ENCODE results near the gene PTGR3. TPM values are rescaled to one million over a fixed set of nuclear protein-coding genes. Genes with fewer than 3 reads are reported as not detected.

Gene PTGR3
- total RNA-seq, 2 experiments from 2014 or later: 14.1 to 14.3 TPM

DNA sequence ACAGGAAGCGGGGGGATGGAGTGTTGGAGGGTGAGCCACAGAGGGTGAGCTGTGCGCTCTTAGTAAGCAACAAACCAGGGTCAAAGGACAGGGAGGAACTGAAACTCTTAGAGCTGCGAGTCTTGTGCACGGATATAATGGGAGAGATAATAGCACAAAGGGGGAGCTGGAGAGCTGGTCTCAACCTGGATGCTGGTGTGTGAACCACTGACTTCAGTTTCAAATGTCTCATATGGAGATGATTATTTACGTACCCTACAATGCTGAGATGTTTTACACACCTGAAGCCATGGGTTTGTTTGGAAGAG is 35.9 kb downstream of the PTGR3 start:
- H3K4me1 Mint-ChIP-seq (ENCODE audit: low read depth): peaks cover 5% of the 10 kb centered on the region
- Histone ChIP-seq H3K36me3 (ENCODE audit: insufficient read depth, low read length) (no peaks in the 10 kb centered on the region), H3K27ac (ENCODE audit: low read depth in 1 of 2, low read length in 2 of 2) (no peak overlapping the region), H3K9me3 (ENCODE audit: control insufficient read depth in 1 of 2, insufficient read depth in 1 of 2, low read length in 2 of 2) (no peaks in the 10 kb centered on the region), H3K4me1 (ENCODE audit: insufficient read depth, low read length) (no peaks in the 10 kb centered on the region), H3K4me3 (ENCODE audit: low read length) (no peak overlapping the region), H3K27me3 (ENCODE audit: control insufficient read depth in 1 of 2, insufficient read depth in 2 of 2, low read length in 2 of 2) (no peaks in the 10 kb centered on the region)
- intact Hi-C loops (cut with DNase I, micrococcal nuclease): loop anchor here in 1 of 2 experiments (5.0 kb wide), 1 partner anchor 194 kb away; no protein-coding TSS in a partner anchor
- peak in 3 of 14 experiments; percentile 11 to 49 (median 44) for DNase-seq
- H3K27me3 Mint-ChIP-seq: no peaks in the 10 kb centered on the region
- ChIA-PET CTCF (interaction anchor here (1.1 kb wide), 1 partner anchor 12 kb away, joined by 3 read pairs; no protein-coding TSS in a partner anchor), POLR2A (no interaction called here)
- ATAC-seq (ENCODE audit: poor library complexity): no peak
- TF ChIP-seq, protein P1, sequence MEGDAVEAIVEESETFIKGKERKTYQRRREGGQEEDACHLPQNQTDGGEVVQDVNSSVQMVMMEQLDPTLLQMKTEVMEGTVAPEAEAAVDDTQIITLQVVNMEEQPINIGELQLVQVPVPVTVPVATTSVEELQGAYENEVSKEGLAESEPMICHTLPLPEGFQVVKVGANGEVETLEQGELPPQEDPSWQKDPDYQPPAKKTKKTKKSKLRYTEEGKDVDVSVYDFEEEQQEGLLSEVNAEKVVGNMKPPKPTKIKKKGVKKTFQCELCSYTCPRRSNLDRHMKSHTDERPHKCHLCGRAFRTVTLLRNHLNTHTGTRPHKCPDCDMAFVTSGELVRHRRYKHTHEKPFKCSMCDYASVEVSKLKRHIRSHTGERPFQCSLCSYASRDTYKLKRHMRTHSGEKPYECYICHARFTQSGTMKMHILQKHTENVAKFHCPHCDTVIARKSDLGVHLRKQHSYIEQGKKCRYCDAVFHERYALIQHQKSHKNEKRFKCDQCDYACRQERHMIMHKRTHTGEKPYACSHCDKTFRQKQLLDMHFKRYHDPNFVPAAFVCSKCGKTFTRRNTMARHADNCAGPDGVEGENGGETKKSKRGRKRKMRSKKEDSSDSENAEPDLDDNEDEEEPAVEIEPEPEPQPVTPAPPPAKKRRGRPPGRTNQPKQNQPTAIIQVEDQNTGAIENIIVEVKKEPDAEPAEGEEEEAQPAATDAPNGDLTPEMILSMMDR (IDR thresholded peaks at IDR 0.05): no peak
- no peaks in the 10 kb centered on the region for H3K9me3 Mint-ChIP-seq
- H3K36me3 Mint-ChIP-seq (ENCODE audit: low read depth): no peaks in the 10 kb centered on the region
- H3K4me3 Mint-ChIP-seq: no peak overlapping the region
- no peak overlapping the region for H3K27ac Mint-ChIP-seq

DNA sequence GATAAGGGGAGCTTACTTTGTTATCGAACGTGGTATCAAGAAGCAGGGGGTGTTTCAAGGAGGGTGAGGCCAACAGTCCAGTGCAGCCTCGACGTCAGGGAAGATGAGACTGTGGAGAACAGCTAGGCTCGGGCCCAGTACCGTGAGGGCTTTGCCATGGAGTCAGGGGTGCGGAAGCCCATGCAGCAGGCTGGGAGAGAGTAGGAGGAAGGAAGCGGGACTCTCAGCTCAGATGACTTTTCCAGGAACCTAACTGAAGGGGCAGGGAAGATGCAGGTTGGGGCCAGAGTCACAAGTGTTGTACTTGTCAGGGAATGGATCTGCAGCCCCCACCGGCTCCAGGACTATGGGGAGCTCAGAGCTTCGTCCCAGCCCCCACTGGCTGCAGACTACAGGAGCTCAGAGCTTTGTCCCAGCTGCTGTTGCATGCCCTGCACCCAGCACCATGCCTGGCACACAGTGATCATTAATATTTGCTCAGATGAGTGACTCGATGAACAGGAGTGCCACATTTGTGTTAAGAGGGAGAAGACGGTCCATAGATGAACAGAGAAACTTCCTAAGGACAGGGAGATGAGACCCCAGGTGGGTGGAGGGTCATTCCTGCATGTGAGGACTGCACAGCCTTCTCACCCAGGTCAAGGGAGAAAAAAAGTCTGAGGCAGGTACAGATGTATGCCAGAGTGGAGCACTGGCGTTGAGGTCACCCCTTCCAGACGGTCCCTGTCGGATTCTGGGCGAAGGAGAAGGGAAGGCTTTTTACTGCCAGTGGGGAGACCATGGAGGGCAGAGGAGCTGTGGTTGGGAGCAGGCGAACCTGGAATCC is 36.4 kb downstream of the PTGR3 start:
- H3K36me3 ChIP-seq (ENCODE audit: insufficient read depth, low read length): no peaks in the 10 kb centered on the region
- no peaks in the 10 kb centered on the region for H3K27me3 Mint-ChIP-seq
- ATAC-seq (ENCODE audit: poor library complexity) (no peak), DNase-seq (no peak)
- no peaks in the 10 kb centered on the region for H3K4me1 ChIP-seq (ENCODE audit: insufficient read depth, low read length)
- H3K9me3 ChIP-seq (ENCODE audit: control insufficient read depth in 1 of 2, insufficient read depth in 1 of 2, low read length in 2 of 2): no peaks in the 10 kb centered on the region
- no peaks in the 10 kb centered on the region for H3K9me3 Mint-ChIP-seq
- ChIA-PET POLR2A (no interaction called here), CTCF (interaction anchor here (1.1 kb wide), 1 partner anchor 12 kb away, joined by 3 read pairs; no protein-coding TSS in a partner anchor)
- H3K4me1 Mint-ChIP-seq (ENCODE audit: low read depth): peaks cover 5% of the 10 kb centered on the region
- no peak overlapping the region for H3K27ac ChIP-seq (ENCODE audit: low read depth in 1 of 2, low read length in 2 of 2)
- intact Hi-C loops (cut with DNase I, micrococcal nuclease): loop anchor here in 1 of 2 experiments (5.0 kb wide), 1 partner anchor 195 kb away; no protein-coding TSS in a partner anchor
- H3K36me3 Mint-ChIP-seq (ENCODE audit: low read depth): no peaks in the 10 kb centered on the region
- H3K4me3 Mint-ChIP-seq: no peak overlapping the region
- H3K27me3 ChIP-seq (ENCODE audit: control insufficient read depth in 1 of 2, insufficient read depth in 2 of 2, low read length in 2 of 2): no peaks in the 10 kb centered on the region
- no peak overlapping the region for H3K27ac Mint-ChIP-seq
- H3K4me3 ChIP-seq (ENCODE audit: low read length): no peak overlapping the region
- TF ChIP-seq, protein P1 (IDR thresholded peaks at IDR 0.05): no peak

DNA sequence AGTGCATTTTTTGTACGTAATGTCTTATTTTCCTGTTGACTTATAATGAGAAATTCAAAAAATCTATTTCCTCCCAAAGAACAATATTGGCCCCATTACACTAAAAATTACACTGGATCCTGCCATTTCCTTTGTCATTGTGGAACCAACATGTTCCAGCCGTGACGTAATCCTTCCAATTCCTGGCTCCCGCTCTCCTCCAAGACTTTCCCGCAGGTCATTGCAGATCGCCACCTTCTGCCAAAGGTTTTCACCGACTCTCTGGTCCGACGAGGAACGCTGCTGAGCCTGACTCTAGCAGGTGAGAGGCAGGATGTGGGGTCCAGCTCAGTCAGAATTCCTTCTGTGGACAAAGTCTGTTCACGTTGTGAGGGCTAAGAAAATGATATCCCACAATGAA is 38.0 kb downstream of the PTGR3 start:
- no peak overlapping the region for H3K27ac Mint-ChIP-seq
- Histone ChIP-seq H3K27ac (ENCODE audit: low read depth in 1 of 2, low read length in 2 of 2) (no peak overlapping the region), H3K9me3 (ENCODE audit: control insufficient read depth in 1 of 2, insufficient read depth in 1 of 2, low read length in 2 of 2) (no peaks in the 10 kb centered on the region), H3K4me3 (ENCODE audit: low read length) (no peak overlapping the region), H3K36me3 (ENCODE audit: insufficient read depth, low read length) (no peaks in the 10 kb centered on the region), H3K4me1 (ENCODE audit: insufficient read depth, low read length) (no peaks in the 10 kb centered on the region), H3K27me3 (ENCODE audit: control insufficient read depth in 1 of 2, insufficient read depth in 2 of 2, low read length in 2 of 2) (no peaks in the 10 kb centered on the region)
- H3K9me3 Mint-ChIP-seq: no peaks in the 10 kb centered on the region
- DNase-seq (no peak), ATAC-seq (ENCODE audit: poor library complexity) (no peak)
- POLR2A ChIA-PET: no interaction called here
- CTCF ChIA-PET: no interaction called here
- no peak overlapping the region for H3K4me3 Mint-ChIP-seq
- intact Hi-C loops (cut with DNase I, micrococcal nuclease): loop anchor here in 1 of 2 experiments (5.0 kb wide), 1 partner anchor 196 kb away; no protein-coding TSS in a partner anchor
- H3K36me3 Mint-ChIP-seq (ENCODE audit: low read depth): no peaks in the 10 kb centered on the region
- TF ChIP-seq, protein P1 (IDR thresholded peaks at IDR 0.05): no peak
- peaks cover 5% of the 10 kb centered on the region for H3K4me1 Mint-ChIP-seq (ENCODE audit: low read depth)
- peaks cover 3% of the 10 kb centered on the region for H3K27me3 Mint-ChIP-seq
